Inflammatory macrophage (primary cell): ENCODE results near the gene CDC37L1.
"Not testable (repeated sequence)": the region's sequence is repeated elsewhere in the genome, so short reads cannot be mapped to it uniquely, and the experiment has no call there.

Experiments
- DNase-seq, 2 donors: peaks; one replicate each; pipeline ENCODE4 v3.0.0-alpha.2; 2020 to 2022

CDC37L1 gene

GRCh38 chr9:4716163-4716562 lies 36.8 kb downstream of the CDC37L1 start:
- no peak for DNase-seq

GRCh38 chr9:4717815-4718214 lies 38.4 kb downstream of the CDC37L1 start:
- no peak for DNase-seq

GRCh38 chr9:4718911-4719310 lies 39.5 kb downstream of the CDC37L1 start:
- DNase-seq, result no peak

GRCh38 chr9:4721736-4722135 lies 42.4 kb downstream of the CDC37L1 start:
- DNase-seq, result no peak

GRCh38 chr9:4725706-4726442 lies 46.5 kb downstream of the CDC37L1 start:
- DNase-seq, result no peak

- DNase-seq, result no peak
Measured at GRCh38 chr9:4727593-4727992, 48.2 kb downstream of the CDC37L1 start.

- no peak for DNase-seq
Measured at GRCh38 chr9:4732890-4733289, 53.5 kb downstream of the CDC37L1 start.

GRCh38 chr9:4734150-4734549 lies 54.8 kb downstream of the CDC37L1 start:
- no peak for DNase-seq

- no peak for DNase-seq
Measured at GRCh38 chr9:4738866-4739586, 59.7 kb downstream of the CDC37L1 start.

- no peak for DNase-seq
Measured at GRCh38 chr9:4739587-4740387, 60.4 kb downstream of the CDC37L1 start.

GRCh38 chr9:4740388-4740637 lies 60.9 kb downstream of the CDC37L1 start:
- DNase-seq, result no peak

- DNase-seq, result peak; percentile 71 to 87
Measured at GRCh38 chr9:4740638-4741364, 61.4 kb downstream of the CDC37L1 start, which contains the start of gene AK3. Gene AK3, minus strand, starts transcription at chr9:4741202. Its CDS starts 115 bp downstream, at chr9:4741087.

GRCh38 chr9:4741365-4742089 lies 62.2 kb downstream of the CDC37L1 start:
- peak in 1 of 2 donors; percentile 16 for DNase-seq

- no peak for DNase-seq
Measured at GRCh38 chr9:4742246-4742645, 62.9 kb downstream of the CDC37L1 start.

- DNase-seq, result no peak
Measured at GRCh38 chr9:4743131-4743875, 63.9 kb downstream of the CDC37L1 start.

GRCh38 chr9:4746278-4747030 lies 67.1 kb downstream of the CDC37L1 start:
- DNase-seq, result no peak

- DNase-seq, result no peak
Measured at GRCh38 chr9:4748612-4749011, 69.2 kb downstream of the CDC37L1 start.

- DNase-seq, result peak; percentile 42 to 75
Measured at GRCh38 chr9:4750023-4750673, 70.8 kb downstream of the CDC37L1 start.

GRCh38 chr9:4754530-4754929 lies 75.2 kb downstream of the CDC37L1 start:
- not testable (repeated sequence) for DNase-seq

- no peak for DNase-seq
Measured at GRCh38 chr9:4755026-4755609, 75.7 kb downstream of the CDC37L1 start.
